Measurements from ENCODE around the gene CTNNA3.

Gene CTNNA3

GRCh38 chr10:66809402-66809801, 886.6 kb downstream of the CTNNA3 start:
- no peak for DNase-seq (ENCODE audit: low read depth)
- no peak for TF ChIP-seq CTCF (IDR thresholded peaks at IDR 0.05; ENCODE audit: insufficient read depth, low read depth, low read length, missing control alignments)
- no peak overlapping the region for H3K4me3 ChIP-seq (ENCODE audit: low read length)

DNA sequence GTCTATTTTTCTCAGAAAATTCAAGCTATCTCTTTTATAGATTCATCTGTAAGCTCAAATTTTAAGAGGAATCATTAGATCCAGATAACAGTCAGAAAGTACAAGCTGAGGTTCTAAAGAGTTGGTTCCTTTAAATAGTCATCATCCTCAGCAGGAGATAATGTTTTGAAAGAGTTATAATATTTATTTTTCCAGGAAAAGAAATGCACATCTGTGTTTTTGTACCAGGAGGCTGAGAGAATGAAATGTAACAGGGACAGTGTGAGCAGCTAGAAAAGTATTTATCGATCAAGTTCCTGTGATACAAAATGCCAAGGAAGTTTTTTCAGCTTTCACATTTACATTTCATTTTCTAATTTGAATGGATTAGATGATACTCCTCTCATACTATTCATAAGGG, 890.4 kb downstream of the CTNNA3 start:
- no peak overlapping the region for H3K4me3 ChIP-seq (ENCODE audit: low read length)
- TF ChIP-seq CTCF (IDR thresholded peaks at IDR 0.05; ENCODE audit: insufficient read depth, low read depth, low read length, missing control alignments): no peak
- DNase-seq (ENCODE audit: low read depth): no peak

DNA sequence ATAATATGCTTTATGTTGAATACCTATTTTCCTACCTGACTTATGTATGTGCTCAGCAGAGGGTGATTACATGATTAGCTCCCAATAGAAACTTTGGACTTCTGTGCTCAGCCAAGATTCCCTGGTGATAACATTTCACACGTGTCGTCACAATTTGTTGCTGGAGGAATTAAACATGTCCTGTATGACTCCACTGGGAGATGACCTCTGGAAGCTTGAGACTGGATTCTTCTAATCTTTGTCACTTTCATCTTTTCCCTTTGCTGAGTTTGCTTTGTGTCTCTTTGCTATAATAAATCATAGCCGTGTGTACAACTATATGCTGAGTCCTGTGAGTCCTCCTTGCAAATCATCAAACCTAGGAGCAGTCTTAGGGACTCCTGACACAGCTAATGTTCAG, 891.0 kb downstream of the CTNNA3 start:
- no peak for DNase-seq (ENCODE audit: low read depth)
- H3K4me3 ChIP-seq (ENCODE audit: low read length): no peak overlapping the region
- no peak for TF ChIP-seq CTCF (IDR thresholded peaks at IDR 0.05; ENCODE audit: insufficient read depth, low read depth, low read length, missing control alignments)

- H3K4me3 ChIP-seq (ENCODE audit: low read length): no peak overlapping the region
- no peak for TF ChIP-seq CTCF (IDR thresholded peaks at IDR 0.05; ENCODE audit: insufficient read depth, low read depth, low read length, missing control alignments)
Measured at GRCh38 chr10:66803174-66803573, 892.8 kb downstream of the CTNNA3 start.

DNA sequence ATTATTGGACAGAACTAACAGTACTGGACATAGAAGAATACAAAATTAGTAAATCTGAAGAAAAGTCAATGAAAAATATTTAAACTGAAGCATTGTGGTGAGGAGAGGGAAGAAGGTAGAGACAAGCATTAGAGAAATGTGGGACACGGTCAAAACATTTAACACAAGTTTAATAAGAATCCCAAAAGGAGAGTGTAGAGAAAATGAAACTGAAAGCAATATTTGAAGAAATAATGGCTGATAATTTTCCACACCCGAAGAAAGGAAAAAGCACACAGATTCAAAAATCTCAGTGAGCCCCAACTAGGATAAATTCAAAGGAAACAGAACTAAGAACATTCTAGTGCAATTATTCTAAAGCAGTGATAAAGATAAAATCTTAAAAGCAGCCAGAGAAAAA, 896.5 kb downstream of the CTNNA3 start:
- no peak for DNase-seq (ENCODE audit: low read depth)
- H3K4me3 ChIP-seq (ENCODE audit: low read length): no peak overlapping the region
- TF ChIP-seq CTCF (IDR thresholded peaks at IDR 0.05; ENCODE audit: insufficient read depth, low read depth, low read length, missing control alignments): no peak

More at GRCh38 chr10:66803174-66803573, 892.8 kb downstream of the CTNNA3 start:
- DNase-seq (ENCODE audit: low read depth): no peak

GRCh38 chr10:66795866-66796265, 900.1 kb downstream of the CTNNA3 start:
- DNase-seq (ENCODE audit: low read depth): no peak
- TF ChIP-seq CTCF (IDR thresholded peaks at IDR 0.05; ENCODE audit: insufficient read depth, low read depth, low read length, missing control alignments): no peak
- no peak overlapping the region for H3K4me3 ChIP-seq (ENCODE audit: low read length)

GRCh38 chr10:66792441-66792840, 903.6 kb downstream of the CTNNA3 start:
- no peak for TF ChIP-seq CTCF (IDR thresholded peaks at IDR 0.05; ENCODE audit: insufficient read depth, low read depth, low read length, missing control alignments)
- DNase-seq (ENCODE audit: low read depth): no peak
- no peak overlapping the region for H3K4me3 ChIP-seq (ENCODE audit: low read length)

All from epithelial cell of esophagus (primary cell).